Measurements from ENCODE around the gene AIFM2. TPM values are rescaled to one million over a fixed set of nuclear protein-coding genes. Genes with fewer than 3 reads are reported as not detected.

Gene AIFM2
- total and polyA plus RNA-seq, 2 donors (not counting 3 experiments of a cell fraction or from before 2014, with no cell fraction given): 6.9 to 8.7 TPM

GRCh38 chr10:70135046-70135445 is 2.4 kb upstream of the AIFM2 start:
- TF ChIP-seq GATA2 (IDR thresholded peaks at IDR 0.05; ENCODE audit: insufficient read depth, insufficient read length, low read depth, low read length): no peak
- TF ChIP-seq POLR2AphosphoS5 (IDR thresholded peaks at IDR 0.05; ENCODE audit: insufficient read depth, low read depth, low read length): no peak
- TF ChIP-seq CTCF (IDR thresholded peaks at IDR 0.05; ENCODE audit: extremely low read depth in 1 of 2, insufficient read depth in 1 of 2, low read depth in 1 of 2, low read length in 2 of 2): no peak
- no peak for TF ChIP-seq MAX (IDR thresholded peaks at IDR 0.05; ENCODE audit: insufficient read depth, insufficient read length)
- no peak for TF ChIP-seq EZH2 (IDR thresholded peaks at IDR 0.05; ENCODE audit: borderline replicate concordance, low read depth, low read length, severe bottlenecking)
- no peak for TF ChIP-seq MYC (IDR thresholded peaks at IDR 0.05; ENCODE audit: low read depth, low read length)
- no peak for TF ChIP-seq FOS (IDR thresholded peaks at IDR 0.05; ENCODE audit: borderline replicate concordance, insufficient read depth, low read length)
- no peak for TF ChIP-seq JUN (IDR thresholded peaks at IDR 0.05; ENCODE audit: borderline replicate concordance, insufficient read depth, insufficient read length, low read depth)
- no peak for TF ChIP-seq POLR2A (IDR thresholded peaks at IDR 0.05; ENCODE audit: low read depth, low read length)
- dilution Hi-C loops (cut with MboI; ENCODE audit: extremely low pct_ligation_motif_present, low sequenced_read_pairs): no loop called here
- FAIRE-seq: no peak
- intact Hi-C loops (cut with micrococcal nuclease): no loop called here
- POLR2A ChIA-PET: no interaction called here
- H3K9me3 ChIP-seq (replicated peaks; ENCODE audit: control insufficient read depth, insufficient read depth, low read length): no peaks in the 10 kb centered on the region
- no peak overlapping the region for H3K4me3 ChIP-seq (replicated peaks in 1 of 3; ENCODE audit: insufficient read depth in 1 of 3, low read depth in 1 of 3, low read length in 3 of 3)
- H3K9me1 ChIP-seq (replicated peaks; ENCODE audit: control insufficient read depth, extremely low read depth, insufficient read depth, low read length): no peaks in the 10 kb centered on the region
- CTCF ChIA-PET: interaction anchor here (1.3 to 2.6 kb wide), 3 partner anchors 11 to 230 kb away, joined by 3 to 20 read pairs (median 12); partner anchors contain the start of gene TYSND1
- H3K36me3 ChIP-seq (ENCODE audit: control insufficient read depth in 2 of 2, extremely low read depth in 1 of 2, insufficient read depth in 2 of 2, low read length in 2 of 2): no peaks in the 10 kb centered on the region
- H3K9ac ChIP-seq (replicated peaks; ENCODE audit: extremely low read depth, insufficient read depth, low read length): no peak overlapping the region
- DNase-seq (ENCODE audit: low read depth, low spot score): no peak
- H3K4me2 ChIP-seq (ENCODE audit: insufficient read depth, low read length): no peak overlapping the region
- no peaks in the 10 kb centered on the region for H3K27me3 ChIP-seq (ENCODE audit: control insufficient read depth in 2 of 2, insufficient read depth in 2 of 2, low read length in 2 of 2)
- peaks cover 13% of the 10 kb centered on the region for H3K4me1 ChIP-seq (ENCODE audit: control insufficient read depth, extremely low read depth, insufficient read depth, low read length)
- H2AFZ ChIP-seq (ENCODE audit: low read depth, low read length): no peak overlapping the region
- no peaks in the 10 kb centered on the region for H4K20me1 ChIP-seq (replicated peaks; ENCODE audit: control insufficient read depth, extremely low read depth, insufficient read depth, low read length)
- H3K27ac ChIP-seq (ENCODE audit: insufficient read depth, low read depth, low read length): no peak overlapping the region
- BruUV-seq (replicated peaks): no TSS peak
- peaks cover 2% of the 10 kb centered on the region for H3K79me2 ChIP-seq (ENCODE audit: control insufficient read depth, insufficient read depth, low read length)

Measured in endothelial cell of umbilical vein (primary cell).